ENCODE measurements around the gene MFAP4.

GRCh38 chr17:19378416-19379360, 8.3 kb downstream of the MFAP4 start, which contains the start of gene MAPK7:
- TF ChIP-seq POLR2A (IDR thresholded peaks at IDR 0.05): no peak
- TF ChIP-seq CTCF (IDR thresholded peaks at IDR 0.05): no peak
